GM21390 (cell line): ENCODE results near the gene SLC20A1.

ENCODE experiments used
- ATAC-seq: cut with Tn5 transposase; IDR thresholded peaks from one replicate; pipeline ENCODE4 v1.9.1; 2021; ENCODE audit not compliant: unreplicated experiment

Gene SLC20A1

GRCh38 chr2:112674229-112674628, 28.5 kb downstream of the SLC20A1 start:
- no peak for ATAC-seq

- no peak for ATAC-seq
Observed at GRCh38 chr2:112679484-112679883, 33.7 kb downstream of the SLC20A1 start.

GRCh38 chr2:112680666-112681101, 34.9 kb downstream of the SLC20A1 start:
- ATAC-seq, result no peak

GRCh38 chr2:112682101-112682500, 36.4 kb downstream of the SLC20A1 start:
- ATAC-seq, result no peak

- ATAC-seq, result no peak
Observed at GRCh38 chr2:112683550-112684414, 38.0 kb downstream of the SLC20A1 start.

- ATAC-seq, result no peak
Observed at GRCh38 chr2:112684415-112684775, 38.7 kb downstream of the SLC20A1 start.

GRCh38 chr2:112685271-112685884, 39.6 kb downstream of the SLC20A1 start:
- no peak for ATAC-seq

GRCh38 chr2:112686348-112687217, 40.8 kb downstream of the SLC20A1 start:
- no peak for ATAC-seq

GRCh38 chr2:112687522-112687921, 41.8 kb downstream of the SLC20A1 start:
- no peak for ATAC-seq

GRCh38 chr2:112688086-112688880, 42.5 kb downstream of the SLC20A1 start:
- ATAC-seq, result no peak

GRCh38 chr2:112690853-112691401, 45.2 kb downstream of the SLC20A1 start:
- ATAC-seq, result no peak

GRCh38 chr2:112691881-112692281, 46.1 kb downstream of the SLC20A1 start:
- no peak for ATAC-seq

GRCh38 chr2:112692495-112692911, 46.8 kb downstream of the SLC20A1 start:
- ATAC-seq, result peak; percentile 85

GRCh38 chr2:112692918-112693317, 47.2 kb downstream of the SLC20A1 start:
- ATAC-seq, result no peak

- no peak for ATAC-seq
Observed at GRCh38 chr2:112693596-112693995, 47.9 kb downstream of the SLC20A1 start.

GRCh38 chr2:112694182-112694581, 48.4 kb downstream of the SLC20A1 start:
- ATAC-seq, result no peak

GRCh38 chr2:112698834-112699515, 53.2 kb downstream of the SLC20A1 start:
- no peak for ATAC-seq

GRCh38 chr2:112699984-112700667, 54.4 kb downstream of the SLC20A1 start:
- no peak for ATAC-seq

- no peak for ATAC-seq
Observed at GRCh38 chr2:112701052-112701451, 55.3 kb downstream of the SLC20A1 start.
